ENCODE measurements around the gene YPEL3. TPM values are rescaled to one million over a fixed set of nuclear protein-coding genes. Genes with fewer than 3 reads are reported as not detected.
A peak's percentile ranks its signal among the peaks of the same experiment; 100 is the strongest.
"Not testable (repeated sequence)": the region's sequence is repeated elsewhere in the genome, so short reads cannot be mapped to it uniquely, and the experiment has no call there.

YPEL3 gene
- total and polyA plus RNA-seq, 2 donors = 16.5 to 117 TPM

DNA sequence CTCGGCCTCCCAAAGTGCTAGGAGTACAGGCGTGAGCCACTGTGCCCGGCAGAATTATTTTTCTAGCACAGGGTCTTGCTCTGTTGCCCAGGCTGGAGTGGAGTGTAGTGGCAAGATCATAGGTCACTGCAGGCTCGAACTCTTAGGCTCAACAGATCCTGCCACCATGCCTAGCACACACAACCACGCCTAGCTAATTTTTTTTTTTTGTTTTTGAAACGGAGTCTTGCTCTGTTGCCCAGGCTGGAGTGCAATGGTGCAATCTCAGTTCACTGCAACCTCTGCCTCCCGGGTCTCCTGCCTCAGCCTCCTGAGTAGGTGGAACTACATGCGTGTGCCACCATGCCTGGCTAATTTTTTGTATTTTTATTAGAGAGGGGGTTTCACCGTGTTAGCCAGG is 29.7 kb upstream of the YPEL3 start:
- H3K4me1 ChIP-seq (ENCODE audit: insufficient read depth); H3K4me3 ChIP-seq (ENCODE audit: low read depth, low read length); H3K36me3 ChIP-seq (ENCODE audit: insufficient read depth); H3K27ac ChIP-seq (ENCODE audit: low read depth); DNase-seq (ENCODE audit: extremely low spot score): not testable (repeated sequence)
- WGBS = 92% methylated on average over 9 of the region's 9 CpGs

DNA sequence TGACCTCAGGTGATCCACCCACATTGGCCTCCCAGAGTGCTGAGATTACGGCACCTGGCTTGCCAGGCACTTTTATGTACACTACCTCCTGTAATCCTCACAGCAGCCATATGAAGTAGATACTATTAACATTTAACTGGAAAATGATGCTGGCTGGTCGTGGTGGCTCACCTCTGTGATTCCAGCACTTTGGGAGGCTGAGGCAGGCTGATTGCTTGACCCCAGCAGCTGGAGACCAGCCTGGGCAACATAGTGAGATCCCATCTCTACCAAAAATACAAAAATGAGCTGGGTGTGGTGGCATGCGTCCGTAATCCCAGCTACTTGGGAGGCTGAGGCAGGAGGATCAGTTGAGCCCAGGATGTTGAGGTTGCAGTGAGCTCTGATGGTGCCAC is 29.0 kb upstream of the YPEL3 start:
- no peak for DNase-seq (ENCODE audit: extremely low spot score)
- 91% methylated on average over 4 of the region's 4 CpGs for WGBS
- Histone ChIP-seq H3K27ac (ENCODE audit: low read depth) (no peak overlapping the region), H3K4me1 (ENCODE audit: insufficient read depth) (no peaks in the 10 kb centered on the region), H3K4me3 (ENCODE audit: low read depth, low read length) (no peak overlapping the region), H3K36me3 (ENCODE audit: insufficient read depth) (no peaks in the 10 kb centered on the region)

DNA sequence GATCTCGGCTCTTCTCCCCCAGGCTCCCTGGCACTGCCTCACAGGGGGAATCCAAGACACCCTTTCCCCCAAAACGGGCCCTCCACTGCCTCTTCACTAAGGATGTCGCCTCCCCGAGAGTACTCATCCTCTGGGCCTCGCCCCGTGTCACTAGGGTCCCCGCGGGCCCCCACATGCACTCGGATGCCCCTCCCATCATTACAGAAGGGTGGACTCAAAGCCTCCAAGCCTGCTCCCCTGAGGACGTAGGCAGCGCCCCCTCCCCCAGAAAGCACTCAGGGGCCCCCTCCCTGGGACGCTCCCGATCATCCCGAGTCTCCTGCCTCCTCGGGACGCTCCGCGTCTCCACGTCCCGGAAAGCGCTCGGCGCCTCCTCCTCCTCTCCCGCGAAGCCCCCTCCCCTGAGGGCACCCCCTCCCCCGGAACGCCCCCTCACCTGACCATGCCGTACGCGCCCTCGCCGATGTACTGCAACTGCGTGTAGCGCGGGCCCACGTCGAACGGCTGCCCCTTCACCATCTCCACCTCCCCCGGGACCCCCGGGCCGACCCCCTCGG is 26.7 kb upstream of the YPEL3 start:
- DNase-seq (ENCODE audit: extremely low spot score) = no peak
- WGBS = under 1% methylated on average over 42 of the region's 42 CpGs
- H3K36me3 ChIP-seq (ENCODE audit: insufficient read depth) = no peaks in the 10 kb centered on the region
- H3K27ac ChIP-seq (ENCODE audit: low read depth) = peak overlapping the region; percentile 87
- H3K4me1 ChIP-seq (ENCODE audit: insufficient read depth) = no peaks in the 10 kb centered on the region
- peak overlapping the region; percentile 95 for H3K4me3 ChIP-seq (ENCODE audit: low read depth, low read length)

DNA sequence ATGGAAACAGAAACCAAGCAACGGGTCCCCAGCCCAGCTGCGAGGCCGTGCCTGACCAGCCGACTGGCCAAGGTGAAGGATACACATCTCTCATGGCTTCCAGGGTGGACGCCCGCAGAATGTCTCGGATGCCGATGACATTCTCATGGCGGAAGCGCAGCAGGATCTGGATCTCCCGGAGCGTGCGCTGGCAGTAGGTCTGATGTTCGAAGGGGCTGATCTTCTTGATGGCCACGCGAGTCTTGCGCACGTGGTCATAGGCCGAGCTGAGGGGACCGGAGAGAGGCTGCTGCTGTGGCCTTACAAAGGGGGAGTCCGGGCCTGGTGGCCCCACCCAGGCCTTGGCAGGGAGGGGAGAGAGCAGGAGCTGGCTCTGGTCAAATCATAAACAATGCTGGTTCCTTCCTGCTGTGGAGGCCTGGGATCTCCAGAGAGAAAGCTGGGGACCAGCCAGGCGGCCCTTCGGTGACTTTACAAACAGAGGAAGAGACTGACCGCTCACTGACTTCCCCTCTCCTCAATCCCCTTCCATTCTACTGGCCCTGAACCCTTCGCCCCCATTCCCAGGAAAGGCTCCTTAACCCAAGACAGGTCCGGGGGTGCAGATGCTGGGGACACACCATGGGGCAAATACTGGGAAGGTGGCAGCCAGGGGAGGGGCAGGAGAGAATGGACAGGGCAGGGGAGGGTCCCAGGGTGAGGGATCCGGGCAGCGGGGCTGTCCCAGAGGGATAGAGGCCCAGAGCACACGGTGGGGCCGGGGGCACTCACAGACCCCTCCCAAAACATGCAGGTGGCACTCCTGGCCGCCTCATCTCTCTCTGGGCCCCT is 25.9 kb upstream of the YPEL3 start:
- Histone ChIP-seq H3K36me3 (ENCODE audit: insufficient read depth) (no peaks in the 10 kb centered on the region), H3K27ac (ENCODE audit: low read depth) (peak overlapping the region; percentile 87)
- no peak for DNase-seq (ENCODE audit: extremely low spot score)

DNA sequence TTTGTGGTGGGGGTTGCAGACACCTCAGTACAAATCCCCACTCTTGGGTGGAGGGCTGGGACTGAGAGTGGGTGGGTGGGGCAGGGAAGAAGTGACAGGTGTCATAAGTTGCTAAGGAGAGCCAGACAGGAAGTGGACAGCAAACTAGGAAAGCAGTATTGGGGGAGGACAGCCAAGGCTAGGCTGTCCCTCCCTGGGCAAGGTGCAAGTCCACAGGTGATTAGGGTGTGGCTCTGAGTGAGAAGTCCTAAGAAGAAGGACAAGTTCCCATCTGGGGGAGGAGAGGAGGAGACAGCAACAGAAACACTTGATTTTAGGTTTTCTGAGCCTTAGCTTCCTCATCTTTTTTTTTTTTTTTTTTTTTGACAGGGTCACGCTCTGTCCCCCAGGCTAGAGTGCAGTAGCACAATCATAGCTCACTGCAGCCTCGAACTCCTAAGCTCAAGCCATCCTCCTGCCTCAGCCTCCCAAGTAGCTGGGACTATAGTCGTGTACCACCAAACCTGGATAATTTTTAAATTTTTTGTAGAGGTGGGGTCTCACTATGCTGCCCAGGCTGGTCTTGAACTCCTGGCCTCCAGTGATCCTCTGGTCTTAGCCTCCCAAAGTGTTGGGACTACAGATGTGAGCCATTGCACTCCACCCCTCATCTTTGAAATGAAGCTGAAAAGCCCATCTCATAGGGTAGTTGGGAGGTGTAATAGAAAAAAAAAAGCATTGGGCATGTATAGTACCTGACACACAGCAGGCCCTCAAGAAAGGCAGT is 24.5 kb upstream of the YPEL3 start:
- no peak overlapping the region for H3K4me3 ChIP-seq (ENCODE audit: low read depth, low read length)
- H3K36me3 ChIP-seq (ENCODE audit: insufficient read depth) = peaks cover 1% of the 10 kb centered on the region
- WGBS = 90% methylated on average over 3 of the region's 3 CpGs
- no peaks in the 10 kb centered on the region for H3K4me1 ChIP-seq (ENCODE audit: insufficient read depth)
- no peak overlapping the region for H3K27ac ChIP-seq (ENCODE audit: low read depth)
- no peak for DNase-seq (ENCODE audit: extremely low spot score)

More for the DNA sequence above, 25.9 kb upstream of the YPEL3 start:
- Histone ChIP-seq H3K4me3 (ENCODE audit: low read depth, low read length) (peak overlapping the region; percentile 95), H3K4me1 (ENCODE audit: insufficient read depth) (no peaks in the 10 kb centered on the region)
- WGBS = 30% methylated on average over 31 of the region's 31 CpGs

DNA sequence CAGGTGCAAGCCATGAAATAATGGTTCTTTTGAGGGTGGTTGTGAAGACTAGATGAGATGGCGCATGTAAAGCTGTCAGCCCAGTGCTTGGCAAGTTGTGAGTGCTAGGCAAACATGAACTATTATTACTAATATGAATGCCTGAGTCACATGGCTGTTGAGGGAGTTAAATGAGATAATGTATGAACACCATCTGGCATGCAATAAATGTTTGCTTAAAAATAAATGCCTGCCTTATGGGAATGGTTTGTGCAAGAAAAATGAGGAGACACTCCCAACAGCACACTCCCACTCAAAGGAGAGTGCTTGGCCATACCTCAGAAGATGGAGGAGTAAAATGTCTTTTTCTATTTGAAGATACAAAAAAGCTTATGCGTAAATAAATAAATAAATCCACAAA is 23.4 kb upstream of the YPEL3 start:
- no peaks in the 10 kb centered on the region for H3K4me1 ChIP-seq (ENCODE audit: insufficient read depth)
- no peak overlapping the region for H3K4me3 ChIP-seq (ENCODE audit: low read depth, low read length)
- no peak overlapping the region for H3K27ac ChIP-seq (ENCODE audit: low read depth)
- no peak for DNase-seq (ENCODE audit: extremely low spot score)
- peaks cover 1% of the 10 kb centered on the region for H3K36me3 ChIP-seq (ENCODE audit: insufficient read depth)
- WGBS = 89% methylated on average over 2 of the region's 2 CpGs

DNA sequence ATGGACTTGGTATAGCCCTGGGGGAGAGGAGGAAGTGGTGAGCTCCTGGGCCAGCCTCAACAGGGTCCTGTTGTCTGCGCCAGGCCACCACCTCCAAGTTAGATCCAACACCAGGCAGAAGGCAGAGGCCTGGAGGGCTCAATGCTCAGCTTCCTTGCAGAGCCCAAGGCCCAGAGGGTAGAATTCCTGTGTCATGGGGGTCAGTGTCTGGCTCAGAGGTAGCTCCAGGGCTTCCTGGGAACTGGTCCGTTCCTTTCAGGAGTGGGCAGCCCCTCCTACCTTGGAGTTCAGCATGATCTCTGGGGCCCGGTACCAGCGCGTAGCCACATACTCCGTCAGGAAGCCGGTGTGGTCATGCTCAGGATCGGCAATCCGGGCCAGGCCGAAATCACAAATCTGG is 21.8 kb upstream of the YPEL3 start:
- no peaks in the 10 kb centered on the region for H3K4me1 ChIP-seq (ENCODE audit: insufficient read depth)
- WGBS = 94% methylated on average over 10 of the region's 10 CpGs
- H3K36me3 ChIP-seq (ENCODE audit: insufficient read depth) = peaks cover 1% of the 10 kb centered on the region
- H3K27ac ChIP-seq (ENCODE audit: low read depth) = no peak overlapping the region
- no peak for DNase-seq (ENCODE audit: extremely low spot score)
- no peak overlapping the region for H3K4me3 ChIP-seq (ENCODE audit: low read depth, low read length)

DNA sequence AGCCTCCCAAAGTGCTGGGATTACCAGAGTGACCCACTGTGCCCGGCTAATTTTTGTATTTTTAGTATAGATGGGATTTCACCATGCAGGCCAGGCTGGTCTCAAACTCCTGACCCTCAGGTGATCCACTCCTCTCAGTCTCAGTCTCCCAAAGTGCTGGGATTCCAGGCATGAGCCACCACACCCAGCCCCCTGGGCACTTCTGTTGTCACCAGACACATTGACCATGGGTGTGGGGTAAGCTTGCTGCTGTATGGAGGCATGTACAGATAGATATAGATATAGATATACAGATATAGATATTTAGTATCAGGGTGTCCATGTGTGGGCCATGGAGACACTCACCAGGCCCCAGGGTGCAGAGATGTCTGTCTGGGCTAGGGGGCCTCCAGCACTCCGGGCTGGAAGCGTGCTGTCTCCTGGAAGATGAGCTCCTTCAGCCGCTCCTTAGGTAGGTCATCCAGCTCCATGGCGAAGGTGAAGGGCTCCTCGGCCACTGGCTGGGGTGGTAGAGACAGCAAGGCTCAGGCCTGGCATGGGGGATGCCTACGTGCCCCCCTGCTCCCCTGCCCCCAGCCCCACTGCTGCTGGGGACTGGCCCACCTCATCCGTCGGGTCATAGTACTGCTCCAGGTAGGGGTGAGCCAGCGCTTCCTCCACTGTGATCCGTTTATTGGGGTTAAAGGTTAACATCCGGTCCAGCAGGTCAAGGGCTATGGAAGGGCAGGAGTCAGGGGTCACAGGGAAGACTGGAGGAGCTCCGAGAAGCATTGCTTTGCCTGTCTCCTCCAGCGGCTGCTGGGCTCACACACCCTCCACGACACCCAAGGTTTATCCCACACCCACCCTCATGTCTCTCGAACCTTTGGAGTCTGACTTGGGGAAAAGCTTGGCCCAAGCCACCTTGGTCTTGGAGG is 20.5 kb upstream of the YPEL3 start:
- WGBS = 86% methylated on average over 16 of the region's 16 CpGs
- Histone ChIP-seq H3K4me1 (ENCODE audit: insufficient read depth) (no peaks in the 10 kb centered on the region), H3K27ac (ENCODE audit: low read depth) (no peak overlapping the region), H3K36me3 (ENCODE audit: insufficient read depth) (peaks cover 1% of the 10 kb centered on the region), H3K4me3 (ENCODE audit: low read depth, low read length) (no peak overlapping the region)
- no peak for DNase-seq (ENCODE audit: extremely low spot score)

DNA sequence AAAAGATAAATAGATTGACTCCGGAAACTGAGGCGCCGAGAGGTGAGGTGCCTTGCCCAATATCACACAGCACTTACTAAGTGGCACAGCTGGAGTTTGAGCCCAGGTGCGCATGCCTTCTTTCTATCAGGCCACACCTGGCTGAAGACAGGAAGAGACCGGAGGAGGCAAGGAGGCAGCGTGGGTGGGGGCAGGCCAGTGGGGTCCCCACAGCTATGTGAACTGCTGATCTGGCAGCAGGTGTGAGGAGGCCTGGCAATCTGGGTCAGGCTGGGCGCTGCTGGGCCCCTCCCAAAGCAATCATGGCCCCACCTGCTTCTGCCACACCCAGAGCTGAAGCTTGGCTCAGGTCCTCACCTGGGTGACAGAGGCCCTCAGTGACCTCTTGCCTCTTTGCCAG is 19.2 kb upstream of the YPEL3 start:
- H3K36me3 ChIP-seq (ENCODE audit: insufficient read depth) = peaks cover 1% of the 10 kb centered on the region
- DNase-seq (ENCODE audit: extremely low spot score) = no peak
- H3K27ac ChIP-seq (ENCODE audit: low read depth) = no peak overlapping the region
- WGBS = 89% methylated on average over 7 of the region's 7 CpGs
- no peak overlapping the region for H3K4me3 ChIP-seq (ENCODE audit: low read depth, low read length)
- H3K4me1 ChIP-seq (ENCODE audit: insufficient read depth) = no peaks in the 10 kb centered on the region

DNA sequence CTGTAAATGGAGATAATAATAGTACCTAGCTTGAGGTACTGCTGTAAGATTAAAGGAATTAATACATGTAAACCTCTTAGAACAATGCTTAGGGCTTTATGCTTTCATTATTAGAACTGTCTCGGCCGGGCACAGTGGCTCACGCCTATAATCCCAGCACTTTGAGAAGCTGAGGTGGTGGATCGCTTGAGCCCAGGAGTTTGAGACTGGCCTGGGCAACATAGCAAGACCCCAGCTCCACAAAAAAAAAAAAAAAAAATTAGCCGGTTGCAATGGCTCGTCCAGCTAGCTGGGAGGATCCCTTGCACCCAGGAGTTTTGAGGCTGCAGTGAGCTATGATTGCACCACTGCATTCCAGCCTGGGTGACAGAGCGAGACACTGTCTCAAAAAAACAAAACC is 18.8 kb upstream of the YPEL3 start:
- not testable (repeated sequence) for DNase-seq (ENCODE audit: extremely low spot score); H3K27ac ChIP-seq (ENCODE audit: low read depth); H3K4me1 ChIP-seq (ENCODE audit: insufficient read depth); H3K4me3 ChIP-seq (ENCODE audit: low read depth, low read length); H3K36me3 ChIP-seq (ENCODE audit: insufficient read depth)
- 86% methylated on average over 7 of the region's 7 CpGs for WGBS

DNA sequence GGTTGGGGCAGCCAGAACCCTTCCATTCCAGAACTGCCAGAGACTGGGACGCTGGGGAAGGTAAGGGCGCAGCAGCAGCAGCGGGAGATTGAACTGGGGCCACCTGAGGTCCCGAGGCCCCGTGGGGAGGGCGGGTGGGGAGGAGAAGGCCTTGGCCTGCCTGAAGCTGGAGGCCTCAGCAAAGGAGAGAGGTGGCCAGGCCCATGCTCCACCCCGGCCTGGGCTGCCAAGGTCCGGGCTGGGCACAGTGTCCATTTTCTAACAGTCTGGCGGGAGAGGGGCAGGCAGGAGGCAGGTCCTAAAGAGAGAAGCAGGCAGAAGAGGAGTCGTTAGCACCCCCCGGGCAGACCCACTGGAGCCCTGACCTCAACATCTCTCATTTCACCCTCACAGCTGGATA is 18.4 kb upstream of the YPEL3 start:
- Histone ChIP-seq H3K4me1 (ENCODE audit: insufficient read depth) (no peaks in the 10 kb centered on the region), H3K27ac (ENCODE audit: low read depth) (no peak overlapping the region), H3K4me3 (ENCODE audit: low read depth, low read length) (no peak overlapping the region), H3K36me3 (ENCODE audit: insufficient read depth) (peaks cover 1% of the 10 kb centered on the region)
- 82% methylated on average over 11 of the region's 11 CpGs for WGBS
- no peak for DNase-seq (ENCODE audit: extremely low spot score)

DNA sequence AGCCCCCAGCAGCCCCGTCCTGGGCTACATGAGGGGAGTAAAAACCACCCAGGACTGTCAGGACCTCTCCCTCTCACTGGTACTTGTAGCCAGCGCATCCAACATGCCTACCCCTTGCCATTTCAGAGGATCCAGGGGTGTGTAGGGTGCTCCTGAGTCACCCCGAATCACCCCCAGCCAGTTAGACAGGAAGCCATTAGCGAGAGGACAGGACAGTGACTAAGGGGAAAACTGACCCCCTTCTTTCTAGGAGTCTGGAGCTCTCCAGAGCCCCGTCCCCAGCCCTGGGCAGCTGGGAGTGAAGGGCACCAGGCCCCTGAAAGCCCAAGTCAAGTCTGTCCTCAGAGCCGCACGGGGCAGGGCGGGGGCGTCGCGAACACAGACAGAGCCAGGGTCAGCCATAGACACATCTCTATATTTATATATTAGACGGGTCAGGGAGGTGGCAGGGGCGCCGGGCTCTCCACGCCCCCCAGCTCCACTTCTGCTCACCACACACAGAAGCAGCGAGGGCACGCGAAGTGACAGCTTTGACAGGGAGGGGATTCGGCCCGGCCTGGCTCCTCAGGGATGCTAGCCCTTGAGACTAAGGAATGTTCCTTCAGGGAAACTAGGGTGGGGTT is 17.8 kb upstream of the YPEL3 start:
- peaks cover 1% of the 10 kb centered on the region for H3K36me3 ChIP-seq (ENCODE audit: insufficient read depth)
- H3K4me1 ChIP-seq (ENCODE audit: insufficient read depth) = no peaks in the 10 kb centered on the region
- no peak overlapping the region for H3K4me3 ChIP-seq (ENCODE audit: low read depth, low read length)
- no peak overlapping the region for H3K27ac ChIP-seq (ENCODE audit: low read depth)
- 89% methylated on average over 20 of the region's 20 CpGs for WGBS
- DNase-seq (ENCODE audit: extremely low spot score) = no peak

Measured in urinary bladder (tissue), 4 donors.